Endothelial cell of umbilical vein (primary cell): ENCODE results near the gene HDAC4. TPM values are rescaled to one million over a fixed set of nuclear protein-coding genes. Genes with fewer than 3 reads are reported as not detected.

Source experiments
- BruUV-seq: library from RNA; stranded (reverse); fragments of 400-500 nt; replicated peaks from 2 replicates; lab custom pipeline; 2021; lab: Mats Ljungman, UMichigan
- CTCF ChIA-PET: fragments of 300-600, 350-600 bp; sonication (Branson Sonifier 250); formaldehyde crosslinking; loops from one replicate; lab custom pipeline; 2021; ENCODE audit warnings: antibody characterized with exemption, inconsistent platforms; lab: Charles Lee
- POLR2A ChIA-PET: fragments of 300-600, 350-600 bp; sonication (Branson Sonifier 250); formaldehyde crosslinking; loops from one replicate; lab custom pipeline; 2021; ENCODE audit warnings: antibody characterized with exemption, inconsistent platforms; lab: Charles Lee
- DNase-seq: peaks from one replicate; pipeline ENCODE4 v3.0.0-alpha.2; 2011; ENCODE audit warnings: low read depth, low spot score
- FAIRE-seq: peaks from 2 replicates; lab custom pipeline; 2011; peaks lifted over from hg19 to GRCh38; lab: Jason Lieb, UNC
- H2AFZ ChIP-seq: 2 replicates; pipeline ENCODE4 v1.6.0; 2012; ENCODE audit warnings: low read depth, low read length, control low read depth, inconsistent platforms
- H3K27ac ChIP-seq: 2 replicates; pipeline ENCODE4 v1.5.1; 2011; ENCODE audit warnings: low read depth, mild to moderate bottlenecking, control low read depth, low read length, moderate library complexity; ENCODE audit not compliant: insufficient read depth
- H3K27me3 ChIP-seq, 2 experiments: 2 replicates each; pipeline versions ENCODE4 v1.6.0 to v1.6.1; 2011; ENCODE audit warnings: low read length in 2 of 2, mixed read lengths in 1 of 2; ENCODE audit not compliant: control insufficient read depth in 2 of 2, insufficient read depth in 2 of 2
- H3K36me3 ChIP-seq, 2 experiments: 2 replicates in 1 of 2; 3 replicates in 1 of 2; pipeline ENCODE4 v1.5.1; 2011; ENCODE audit warnings: low read length in 2 of 2, mild to moderate bottlenecking in 1 of 2, moderate library complexity in 1 of 2; ENCODE audit not compliant: control insufficient read depth in 2 of 2, insufficient read depth in 2 of 2; ENCODE audit errors: extremely low read depth in 1 of 2
- H3K4me1 ChIP-seq: 3 replicates; pipeline ENCODE4 v1.5.1; 2011; ENCODE audit warnings: mild to moderate bottlenecking, low read length; ENCODE audit not compliant: control insufficient read depth, insufficient read depth; ENCODE audit errors: extremely low read depth
- H3K4me2 ChIP-seq: 2 replicates; pipeline ENCODE4 v1.6.1; 2011; ENCODE audit warnings: low read length, control low read depth, mixed read lengths; ENCODE audit not compliant: insufficient read depth
- H3K4me3 ChIP-seq, 3 experiments: fragments of 200-600 bp in 1 of 3; sonication (generic), shearing (Covaris generic) in 1 of 3; replicated peaks in 1 of 3; 2 replicates each; pipeline ENCODE4 v1.5.1; 2011 to 2016; ENCODE audit warnings: control low read depth in 3 of 3, low read length in 3 of 3, mild to moderate bottlenecking in 2 of 3, inconsistent platforms in 1 of 3, low read depth in 1 of 3, moderate library complexity in 1 of 3; ENCODE audit not compliant: insufficient read depth in 1 of 3
- H3K79me2 ChIP-seq: 2 replicates; pipeline ENCODE4 v1.6.0; 2012; ENCODE audit warnings: low read length, inconsistent platforms; ENCODE audit not compliant: control insufficient read depth, insufficient read depth
- H3K9ac ChIP-seq: replicated peaks from 2 replicates; pipeline ENCODE3; 2011; ENCODE audit warnings: low read length, control low read depth; ENCODE audit not compliant: insufficient read depth; ENCODE audit errors: extremely low read depth
- H3K9me1 ChIP-seq: replicated peaks from 3 replicates; pipeline ENCODE4 v1.6.0; 2011; ENCODE audit warnings: mild to moderate bottlenecking, low read length; ENCODE audit not compliant: control insufficient read depth, insufficient read depth; ENCODE audit errors: extremely low read depth
- H3K9me3 ChIP-seq: replicated peaks from 2 replicates; pipeline ENCODE4 v1.5.1; 2012; ENCODE audit warnings: low read length, inconsistent platforms; ENCODE audit not compliant: control insufficient read depth, insufficient read depth
- H4K20me1 ChIP-seq: replicated peaks from 2 replicates; pipeline ENCODE3; 2011; ENCODE audit warnings: mild to moderate bottlenecking, low read length; ENCODE audit not compliant: control insufficient read depth, insufficient read depth; ENCODE audit errors: extremely low read depth
- EZH2 ChIP-seq: IDR thresholded peaks from 2 replicates; pipeline ENCODE4 v1.6.1; 2012; ENCODE audit warnings: borderline replicate concordance, low read depth, mild to moderate bottlenecking, moderate library complexity, low read length, inconsistent platforms; ENCODE audit not compliant: severe bottlenecking
- FOS ChIP-seq: IDR thresholded peaks from 2 replicates; pipeline ENCODE4 v1.6.1; 2011; ENCODE audit warnings: mild to moderate bottlenecking, low read length, moderate library complexity, borderline replicate concordance; ENCODE audit not compliant: insufficient read depth
- GATA2 ChIP-seq: IDR thresholded peaks from 2 replicates; pipeline ENCODE4 v1.7.0; 2011; ENCODE audit warnings: low read depth, mild to moderate bottlenecking, moderate library complexity, mixed read lengths, low read length; ENCODE audit not compliant: insufficient read length, insufficient read depth
- JUN ChIP-seq: IDR thresholded peaks from 2 replicates; pipeline ENCODE4 v1.6.1; 2011; ENCODE audit warnings: borderline replicate concordance, low read depth; ENCODE audit not compliant: insufficient read length, insufficient read depth
- MYC ChIP-seq: IDR thresholded peaks from one replicate; pipeline ENCODE4 v1.6.1; 2011; ENCODE audit warnings: mild to moderate bottlenecking, low read depth, low read length
- POLR2A ChIP-seq: IDR thresholded peaks from 2 replicates; pipeline ENCODE4 v1.6.1; 2012; ENCODE audit warnings: low read depth, mild to moderate bottlenecking, control low read depth, low read length
- POLR2AphosphoS5 ChIP-seq: IDR thresholded peaks from 2 replicates; pipeline ENCODE4 v1.6.1; 2012; ENCODE audit warnings: low read depth, mild to moderate bottlenecking, control low read depth, low read length, moderate library complexity; ENCODE audit not compliant: insufficient read depth
- dilution Hi-C: fragments of 300-500 bp; cut with MboI; formaldehyde crosslinking; loops from one replicate; pipeline ENCODE4 v1.15.0; 2019; ENCODE audit warnings: low sequenced_read_pairs; ENCODE audit not compliant: extremely low pct_ligation_motif_present
- intact Hi-C: fragments of 100-400 bp; cut with micrococcal nuclease; formaldehyde crosslinking; loops from one replicate; pipeline ENCODE4 v1.10.0; 2022
- polyA plus RNA-seq, 4 experiments: library from polyadenylated mRNA; depleted of rRNA in 3 of 4; stranded (reverse) in 3 of 4; unstranded in 1 of 4; fragments of >200 nt; gene quantifications; 2 replicates each; pipeline versions ENCODE4 v1.2.1 to v1.2.3, GENCODE V29; 2011 to 2012; ENCODE audit warnings: missing spikeins in 1 of 4
- total RNA-seq: library from RNA; stranded (reverse); gene quantifications from 2 replicates; pipeline ENCODE4 v1.2.3, GENCODE V29; 2021
- TF ChIP-seq, protein P1 (sequence below): IDR thresholded peaks from 2 replicates; pipeline ENCODE4 v1.6.1; 2011; ENCODE audit not compliant: insufficient read depth, insufficient read length
- TF ChIP-seq, protein P2 (sequence below), 2 donors: IDR thresholded peaks; 1 replicate in 1 of 2; 2 replicates in 1 of 2; pipeline ENCODE4 v1.5.1; 2011; ENCODE audit warnings: low read length in 2 of 2, mild to moderate bottlenecking in 2 of 2, moderate library complexity in 2 of 2, control low read depth in 1 of 2, inconsistent platforms in 1 of 2, low read depth in 1 of 2; ENCODE audit not compliant: insufficient read depth in 1 of 2; ENCODE audit errors: extremely low read depth in 1 of 2

The HDAC4 gene
- total and polyA plus RNA-seq, 2 donors (not counting 3 experiments of a cell fraction or from before 2014, with no cell fraction given), result 13.4 to 33.0 TPM

DNA sequence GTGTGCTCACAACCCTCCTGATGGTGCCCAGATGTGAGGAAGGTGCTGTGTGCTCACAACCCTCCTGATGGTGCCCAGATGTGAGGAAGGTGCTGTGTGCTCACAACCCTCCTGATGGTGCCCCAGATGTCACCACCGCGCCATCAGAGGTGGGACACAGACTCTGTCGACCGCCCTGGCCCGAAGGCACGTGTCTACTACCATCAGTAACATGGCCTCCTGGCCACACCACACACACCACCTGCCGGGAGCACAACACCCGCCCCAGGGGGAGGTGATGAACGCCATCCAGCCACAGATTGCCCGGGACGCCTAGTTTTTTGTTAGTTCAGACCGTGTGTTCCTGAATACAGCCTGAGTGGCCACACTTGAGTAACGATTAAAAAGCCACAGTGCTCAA is 24.5 kb downstream of the HDAC4 start:
- FAIRE-seq, result no peak
- H2AFZ ChIP-seq, result no peak overlapping the region
- H3K4me1 ChIP-seq, result peaks cover 11% of the 10 kb centered on the region
- no peaks in the 10 kb centered on the region for H3K27me3 ChIP-seq
- H3K27ac ChIP-seq, result no peak overlapping the region
- no peak overlapping the region for H3K9ac ChIP-seq
- no TSS peak for BruUV-seq
- H3K9me1 ChIP-seq, result no peaks in the 10 kb centered on the region
- H3K9me3 ChIP-seq, result no peaks in the 10 kb centered on the region
- peaks cover 0 to 2% of the 10 kb centered on the region in 2 experiments for H3K36me3 ChIP-seq
- intact Hi-C loops (loop anchor here (10.0 kb wide), 1 partner anchor 1928 kb away; no protein-coding TSS in a partner anchor), dilution Hi-C loops (no loop called here)
- ChIA-PET CTCF (no interaction called here), POLR2A (no interaction called here)
- no peaks in the 10 kb centered on the region for H3K79me2 ChIP-seq
- TF ChIP-seq, protein P1, sequence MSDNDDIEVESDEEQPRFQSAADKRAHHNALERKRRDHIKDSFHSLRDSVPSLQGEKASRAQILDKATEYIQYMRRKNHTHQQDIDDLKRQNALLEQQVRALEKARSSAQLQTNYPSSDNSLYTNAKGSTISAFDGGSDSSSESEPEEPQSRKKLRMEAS, result no peak
- TF ChIP-seq JUN, result no peak
- no peak for TF ChIP-seq GATA2
- no peak for TF ChIP-seq POLR2A
- TF ChIP-seq FOS, result no peak
- TF ChIP-seq MYC, result no peak
- no peak for TF ChIP-seq EZH2
- TF ChIP-seq POLR2AphosphoS5, result no peak
- TF ChIP-seq, protein P2, sequence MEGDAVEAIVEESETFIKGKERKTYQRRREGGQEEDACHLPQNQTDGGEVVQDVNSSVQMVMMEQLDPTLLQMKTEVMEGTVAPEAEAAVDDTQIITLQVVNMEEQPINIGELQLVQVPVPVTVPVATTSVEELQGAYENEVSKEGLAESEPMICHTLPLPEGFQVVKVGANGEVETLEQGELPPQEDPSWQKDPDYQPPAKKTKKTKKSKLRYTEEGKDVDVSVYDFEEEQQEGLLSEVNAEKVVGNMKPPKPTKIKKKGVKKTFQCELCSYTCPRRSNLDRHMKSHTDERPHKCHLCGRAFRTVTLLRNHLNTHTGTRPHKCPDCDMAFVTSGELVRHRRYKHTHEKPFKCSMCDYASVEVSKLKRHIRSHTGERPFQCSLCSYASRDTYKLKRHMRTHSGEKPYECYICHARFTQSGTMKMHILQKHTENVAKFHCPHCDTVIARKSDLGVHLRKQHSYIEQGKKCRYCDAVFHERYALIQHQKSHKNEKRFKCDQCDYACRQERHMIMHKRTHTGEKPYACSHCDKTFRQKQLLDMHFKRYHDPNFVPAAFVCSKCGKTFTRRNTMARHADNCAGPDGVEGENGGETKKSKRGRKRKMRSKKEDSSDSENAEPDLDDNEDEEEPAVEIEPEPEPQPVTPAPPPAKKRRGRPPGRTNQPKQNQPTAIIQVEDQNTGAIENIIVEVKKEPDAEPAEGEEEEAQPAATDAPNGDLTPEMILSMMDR (IDR thresholded peaks at IDR 0.05; ENCODE audit: extremely low read depth in 1 of 2, insufficient read depth in 1 of 2, low read depth in 1 of 2, low read length in 2 of 2), result no peak
- DNase-seq, result no peak
- no peak overlapping the region for H3K4me2 ChIP-seq
- no peak overlapping the region for H3K4me3 ChIP-seq
- no peaks in the 10 kb centered on the region for H4K20me1 ChIP-seq
